GM19193 (cell line): ENCODE results near the gene GMPR2.

ENCODE experiments used
- POLR2A ChIP-seq: IDR thresholded peaks from 4 replicates; pipeline ENCODE4 v1.6.1; 2011; ENCODE audit not compliant: insufficient read depth, insufficient read length; ENCODE audit errors: extremely low read depth

Gene GMPR2

GRCh38 chr14:24266344-24267244, 33.9 kb downstream of the GMPR2 start:
- no peak for TF ChIP-seq POLR2A

GRCh38 chr14:24267516-24267915, 34.8 kb downstream of the GMPR2 start:
- no peak for TF ChIP-seq POLR2A

GRCh38 chr14:24268225-24268624, 35.5 kb downstream of the GMPR2 start:
- TF ChIP-seq POLR2A: no peak

- TF ChIP-seq POLR2A: no peak
Observed at GRCh38 chr14:24269368-24269767, 36.6 kb downstream of the GMPR2 start.

- no peak for TF ChIP-seq POLR2A
Observed at GRCh38 chr14:24269910-24270536, 37.3 kb downstream of the GMPR2 start.

- no peak for TF ChIP-seq POLR2A
Observed at GRCh38 chr14:24270537-24271133, 37.9 kb downstream of the GMPR2 start.

GRCh38 chr14:24271134-24271833, 38.6 kb downstream of the GMPR2 start, which contains the start of gene RABGGTA:
Gene RABGGTA (minus strand): TSS chr14:24271597. CDS start chr14:24271115, 482 bp downstream.
- TF ChIP-seq POLR2A: peak; percentile 91

- TF ChIP-seq POLR2A: no peak
Observed at GRCh38 chr14:24271834-24272263, 39.1 kb downstream of the GMPR2 start.

GRCh38 chr14:24272467-24272866, 39.7 kb downstream of the GMPR2 start:
- no peak for TF ChIP-seq POLR2A

- TF ChIP-seq POLR2A: no peak
Observed at GRCh38 chr14:24273422-24273998, 40.8 kb downstream of the GMPR2 start.

GRCh38 chr14:24274101-24274543, 41.4 kb downstream of the GMPR2 start:
- peak; percentile 29 for TF ChIP-seq POLR2A

- no peak for TF ChIP-seq POLR2A
Observed at GRCh38 chr14:24277071-24277470, 44.3 kb downstream of the GMPR2 start.

- no peak for TF ChIP-seq POLR2A
Observed at GRCh38 chr14:24277606-24278321, 45.0 kb downstream of the GMPR2 start.

- no peak for TF ChIP-seq POLR2A
Observed at GRCh38 chr14:24278424-24278823, 45.7 kb downstream of the GMPR2 start.
